Memory B cell (primary cell): ENCODE results near the gene SNX19.

Experiments
- ATAC-seq: fragments of 150-1000 bp; cut with Tn5 transposase; 2 replicates; pipeline ENCODE4 v1.10.0; 2021; ENCODE audit warnings: low read depth, mild to moderate bottlenecking, moderate library complexity
- DNase-seq, 2 donors: peaks; one replicate each; pipeline ENCODE4 v3.0.0; 2022; ENCODE audit warnings: low spot score in 2 of 2
- H3K27ac Mint-ChIP-seq: one replicate; pipeline ENCODE4 v1.8.0; 2022; ENCODE audit warnings: mild to moderate bottlenecking, moderate library complexity, mixed read lengths
- H3K27me3 Mint-ChIP-seq: one replicate; pipeline ENCODE4 v1.8.0; 2022; ENCODE audit warnings: mixed read lengths
- H3K36me3 Mint-ChIP-seq: one replicate; pipeline ENCODE4 v1.8.0; 2022; ENCODE audit warnings: mild to moderate bottlenecking, mixed read lengths
- H3K4me1 Mint-ChIP-seq: one replicate; pipeline ENCODE4 v1.8.0; 2022; ENCODE audit warnings: mixed read lengths
- H3K4me3 Mint-ChIP-seq: one replicate; pipeline ENCODE4 v1.8.0; 2022; ENCODE audit warnings: mild to moderate bottlenecking, moderate library complexity, mixed read lengths
- H3K9me3 Mint-ChIP-seq: one replicate; pipeline ENCODE4 v1.8.0; 2022; ENCODE audit warnings: mixed read lengths

The SNX19 gene

DNA sequence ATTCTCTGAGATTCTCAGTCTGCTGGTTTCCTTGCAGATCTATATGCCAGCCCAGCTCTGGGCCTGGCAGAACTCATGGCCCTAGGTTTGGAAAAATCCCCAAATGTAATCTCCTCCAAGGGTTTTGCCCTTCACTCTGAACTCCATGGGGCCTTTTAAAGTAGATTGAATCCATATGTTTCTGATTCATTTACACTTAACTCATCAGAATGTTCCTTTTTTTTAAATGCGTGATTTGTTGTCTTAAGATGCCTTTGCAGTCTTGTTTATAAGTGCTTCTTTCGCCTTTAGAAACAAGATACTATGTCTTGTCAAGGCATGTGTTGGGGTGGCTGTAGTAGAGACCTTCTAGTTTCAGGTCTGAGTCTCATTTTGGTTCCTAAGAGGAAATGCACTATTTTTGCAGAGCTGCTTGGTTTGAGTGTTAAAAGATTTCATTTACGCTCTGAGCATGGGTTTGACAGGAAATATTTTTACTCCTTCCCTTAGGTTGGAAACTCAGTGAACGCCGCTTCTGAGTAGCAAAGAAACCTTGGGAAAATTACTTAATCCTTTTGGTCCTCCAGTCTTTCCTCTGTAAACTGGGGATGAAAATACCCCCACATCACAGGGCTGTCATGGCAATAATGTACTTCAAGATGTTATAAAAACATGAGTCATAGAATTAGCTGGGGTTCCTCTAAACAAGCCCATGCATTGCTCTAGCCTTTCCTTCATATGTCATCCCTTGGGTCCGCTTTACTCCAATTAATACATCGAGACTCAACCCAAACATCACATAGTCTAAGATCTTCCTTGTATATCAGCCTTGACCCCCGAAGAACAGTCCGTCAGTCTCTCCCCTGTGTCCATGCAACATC is 83.5 kb downstream of the SNX19 start:
- Mint-ChIP-seq H3K27ac (no peak overlapping the region), H3K36me3 (peaks cover 2% of the 10 kb centered on the region), H3K4me3 (no peak overlapping the region), H3K9me3 (peaks cover 12% of the 10 kb centered on the region), H3K4me1 (no peaks in the 10 kb centered on the region), H3K27me3 (peaks cover 8% of the 10 kb centered on the region)
- DNase-seq: no peak
- no peak for ATAC-seq

DNA sequence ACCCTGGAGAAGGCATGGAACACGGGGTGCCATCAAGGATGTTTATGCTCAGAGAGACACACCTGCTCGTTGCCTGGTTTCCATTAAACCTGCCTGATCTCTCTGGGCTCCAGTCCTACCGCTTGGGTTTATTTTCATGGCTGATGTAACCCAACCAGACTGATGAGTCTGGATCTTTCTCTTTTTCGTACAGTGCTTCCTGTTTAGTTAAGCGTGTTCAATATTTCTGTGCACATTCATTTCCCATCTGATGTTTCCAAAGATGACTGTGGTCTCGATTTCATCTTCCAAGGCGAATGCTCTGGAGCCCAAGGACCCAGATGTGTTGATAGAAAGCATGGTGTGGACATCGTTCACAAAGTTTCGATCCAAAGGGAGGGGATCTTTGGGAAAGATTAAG is 84.3 kb downstream of the SNX19 start:
- peaks cover 6% of the 10 kb centered on the region for H3K9me3 Mint-ChIP-seq
- no peak for ATAC-seq
- DNase-seq: no peak
- no peak overlapping the region for H3K4me3 Mint-ChIP-seq
- no peak overlapping the region for H3K27ac Mint-ChIP-seq
- H3K4me1 Mint-ChIP-seq: no peaks in the 10 kb centered on the region
- H3K36me3 Mint-ChIP-seq: no peaks in the 10 kb centered on the region
- peaks cover 5% of the 10 kb centered on the region for H3K27me3 Mint-ChIP-seq

DNA sequence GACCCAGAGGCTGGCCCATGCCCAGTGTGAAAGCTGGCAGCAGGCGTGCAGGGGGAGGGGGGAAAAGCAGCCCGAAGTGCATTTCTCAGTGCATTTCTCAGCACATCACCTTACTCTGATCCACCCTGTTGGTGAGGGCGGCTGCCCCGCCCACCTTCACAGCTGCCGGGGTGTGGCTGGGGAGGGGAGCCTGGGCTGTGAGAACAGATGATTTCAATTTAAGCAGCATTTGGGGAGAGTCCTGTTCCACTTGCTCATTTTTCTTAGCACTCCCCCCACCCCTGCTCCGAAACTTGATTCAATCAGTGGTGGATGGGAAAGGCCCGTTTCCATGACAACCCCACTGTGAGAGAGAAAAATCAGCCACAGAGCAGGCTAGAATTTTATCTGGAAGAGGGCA is 84.8 kb downstream of the SNX19 start:
- no peaks in the 10 kb centered on the region for H3K4me1 Mint-ChIP-seq
- no peak for ATAC-seq
- DNase-seq: no peak
- peaks cover 4% of the 10 kb centered on the region for H3K27me3 Mint-ChIP-seq
- peaks cover 3% of the 10 kb centered on the region for H3K9me3 Mint-ChIP-seq
- no peaks in the 10 kb centered on the region for H3K36me3 Mint-ChIP-seq
- H3K27ac Mint-ChIP-seq: no peak overlapping the region
- no peak overlapping the region for H3K4me3 Mint-ChIP-seq

DNA sequence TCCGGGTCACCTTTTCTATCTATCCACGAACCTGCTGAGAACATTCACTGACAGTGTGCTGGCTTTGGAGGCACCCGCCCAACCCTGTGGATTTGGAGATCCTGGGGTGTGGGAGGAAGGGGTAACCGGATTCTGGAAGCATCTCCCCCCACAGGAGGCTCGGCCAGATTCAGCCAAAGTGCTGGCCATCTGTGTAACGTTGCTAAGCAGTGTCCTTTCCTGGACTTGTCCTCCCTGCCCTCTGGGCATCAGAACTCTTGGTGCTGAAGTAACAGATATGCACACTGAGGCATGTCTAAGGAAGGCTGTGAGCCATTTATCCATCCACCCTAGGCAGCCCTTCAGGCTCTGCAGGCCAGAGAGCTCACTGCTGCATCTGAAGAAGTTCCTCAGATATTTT is 85.7 kb downstream of the SNX19 start:
- H3K36me3 Mint-ChIP-seq: no peaks in the 10 kb centered on the region
- no peak overlapping the region for H3K4me3 Mint-ChIP-seq
- no peak for ATAC-seq
- no peaks in the 10 kb centered on the region for H3K4me1 Mint-ChIP-seq
- H3K27me3 Mint-ChIP-seq: peaks cover 7% of the 10 kb centered on the region
- no peaks in the 10 kb centered on the region for H3K9me3 Mint-ChIP-seq
- H3K27ac Mint-ChIP-seq: no peak overlapping the region
- DNase-seq: no peak

DNA sequence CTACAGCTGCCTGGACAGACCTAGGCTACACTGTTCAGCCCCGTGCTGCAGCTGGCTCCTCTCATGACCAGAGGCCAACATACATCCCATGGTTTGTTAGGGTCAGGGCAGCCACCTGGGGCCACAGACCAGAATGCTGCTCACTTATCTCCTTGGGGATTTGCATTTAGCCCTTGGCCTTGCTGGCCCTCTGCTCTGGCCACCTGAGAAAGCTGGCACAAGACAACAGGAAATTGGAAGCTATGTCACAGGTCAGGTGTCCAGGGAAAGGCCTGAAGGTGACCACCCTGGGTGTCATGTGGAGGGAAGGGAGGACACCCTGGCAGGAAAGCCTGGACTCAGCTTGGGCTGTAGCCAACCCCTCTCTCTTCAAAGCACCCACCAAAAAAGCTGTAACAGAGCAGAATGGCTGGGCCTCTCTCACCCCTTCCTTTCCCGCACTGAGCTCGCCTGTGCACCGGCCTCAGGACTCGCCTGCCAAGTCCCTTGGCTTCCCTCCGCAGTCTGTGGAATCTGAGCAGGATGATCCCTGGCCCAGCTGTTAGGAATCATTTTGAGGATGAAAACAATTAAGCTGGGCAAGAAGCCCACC is 86.3 kb downstream of the SNX19 start:
- H3K9me3 Mint-ChIP-seq: no peaks in the 10 kb centered on the region
- no peak overlapping the region for H3K4me3 Mint-ChIP-seq
- peaks cover 7% of the 10 kb centered on the region for H3K27me3 Mint-ChIP-seq
- no peaks in the 10 kb centered on the region for H3K4me1 Mint-ChIP-seq
- DNase-seq (no peak), ATAC-seq (no peak)
- H3K36me3 Mint-ChIP-seq: no peaks in the 10 kb centered on the region
- no peak overlapping the region for H3K27ac Mint-ChIP-seq

DNA sequence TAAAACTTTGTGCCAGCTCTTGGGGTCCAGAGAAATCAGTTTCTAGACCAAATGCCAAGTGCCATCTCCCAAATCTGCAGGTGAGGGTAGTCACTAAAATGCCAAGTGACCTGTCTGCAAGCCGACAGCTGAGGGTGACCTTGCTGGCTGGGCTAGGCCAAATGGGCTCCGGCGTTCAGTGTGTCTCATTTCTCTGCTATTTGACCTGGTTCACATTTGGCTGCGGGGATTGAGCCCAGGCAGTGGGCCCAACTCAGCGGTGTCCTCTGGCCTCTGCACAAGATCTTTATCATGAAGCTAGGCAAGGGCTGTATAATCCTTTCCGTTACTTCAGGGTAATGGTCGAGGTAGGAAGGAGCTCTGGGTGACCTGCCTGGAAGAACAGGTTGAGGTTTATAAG is 87.5 kb downstream of the SNX19 start:
- Mint-ChIP-seq H3K4me1 (no peaks in the 10 kb centered on the region), H3K4me3 (no peak overlapping the region), H3K27ac (no peak overlapping the region), H3K9me3 (no peaks in the 10 kb centered on the region), H3K36me3 (no peaks in the 10 kb centered on the region), H3K27me3 (peaks cover 10% of the 10 kb centered on the region)
- ATAC-seq (no peak), DNase-seq (no peak)

DNA sequence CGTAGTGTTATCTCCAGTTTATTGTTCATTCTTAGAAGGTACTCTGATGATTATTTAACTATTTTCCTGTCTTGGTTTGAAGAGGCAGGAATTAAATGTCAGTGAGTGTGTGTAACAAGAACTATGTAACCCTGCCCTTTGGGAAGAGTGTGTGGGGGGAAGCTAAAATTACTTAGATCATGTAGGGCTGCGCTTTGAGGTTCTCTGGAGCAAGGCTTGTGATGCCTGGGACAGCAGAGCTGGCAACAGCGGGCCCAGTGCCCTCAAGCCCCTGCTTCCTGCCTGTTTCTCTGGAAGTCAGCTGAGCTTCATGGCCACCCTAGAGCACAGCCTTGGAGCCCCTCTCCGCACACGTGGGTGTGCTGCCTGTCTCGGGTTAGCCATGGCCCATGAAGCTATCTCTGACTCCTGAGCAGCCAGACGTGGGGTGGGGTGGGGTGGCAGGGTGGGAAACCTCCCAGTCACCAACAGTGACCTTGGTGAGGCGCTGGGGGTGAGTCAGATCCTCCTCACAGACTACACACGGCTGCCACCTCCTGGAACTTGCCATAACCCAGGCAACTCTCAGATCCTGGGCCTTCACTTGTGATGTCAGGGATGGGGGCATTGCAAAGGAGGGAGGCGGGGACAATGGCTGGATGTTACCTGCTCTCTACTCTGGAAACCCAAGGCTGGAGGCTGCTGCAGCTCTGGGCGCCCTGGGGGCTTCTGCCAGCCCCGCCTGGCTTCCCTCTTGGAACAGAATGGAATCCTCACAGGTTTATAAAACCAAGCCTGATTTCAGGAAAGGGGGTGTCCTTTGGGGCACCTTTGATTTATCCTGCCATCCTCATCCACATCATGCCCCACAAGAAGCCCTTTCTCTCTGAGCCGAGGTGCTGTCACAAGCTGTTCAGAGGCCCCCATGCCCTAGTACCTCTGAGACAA is 88.6 kb downstream of the SNX19 start:
- Mint-ChIP-seq H3K27me3 (peaks cover 7% of the 10 kb centered on the region), H3K36me3 (no peaks in the 10 kb centered on the region), H3K4me3 (no peak overlapping the region), H3K4me1 (no peaks in the 10 kb centered on the region), H3K9me3 (no peaks in the 10 kb centered on the region), H3K27ac (no peak overlapping the region)
- DNase-seq: no peak
- no peak for ATAC-seq

DNA sequence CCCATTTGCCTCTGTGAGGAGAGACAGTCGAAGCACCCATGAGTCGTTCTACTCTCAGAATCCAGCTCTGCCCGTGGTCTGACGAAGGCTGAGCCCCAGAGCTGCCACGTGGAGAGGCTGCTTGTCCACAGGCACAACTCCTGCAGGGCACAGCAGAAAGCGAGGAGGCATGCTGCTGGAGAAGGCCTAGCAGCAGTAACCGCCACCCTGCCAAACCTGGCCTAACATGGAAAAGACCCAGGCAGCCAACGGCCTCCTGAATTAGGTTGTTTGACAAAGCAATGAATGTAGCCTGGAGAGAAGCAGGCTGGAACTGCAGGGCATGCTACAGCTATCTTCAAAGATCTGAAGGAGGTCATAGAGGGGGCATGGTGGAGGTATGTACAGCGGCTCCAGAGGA is 89.7 kb downstream of the SNX19 start:
- ATAC-seq (no peak), DNase-seq (no peak)
- Mint-ChIP-seq H3K27me3 (peaks cover 7% of the 10 kb centered on the region), H3K36me3 (no peaks in the 10 kb centered on the region), H3K4me1 (no peaks in the 10 kb centered on the region), H3K27ac (no peak overlapping the region), H3K4me3 (no peak overlapping the region), H3K9me3 (no peaks in the 10 kb centered on the region)

DNA sequence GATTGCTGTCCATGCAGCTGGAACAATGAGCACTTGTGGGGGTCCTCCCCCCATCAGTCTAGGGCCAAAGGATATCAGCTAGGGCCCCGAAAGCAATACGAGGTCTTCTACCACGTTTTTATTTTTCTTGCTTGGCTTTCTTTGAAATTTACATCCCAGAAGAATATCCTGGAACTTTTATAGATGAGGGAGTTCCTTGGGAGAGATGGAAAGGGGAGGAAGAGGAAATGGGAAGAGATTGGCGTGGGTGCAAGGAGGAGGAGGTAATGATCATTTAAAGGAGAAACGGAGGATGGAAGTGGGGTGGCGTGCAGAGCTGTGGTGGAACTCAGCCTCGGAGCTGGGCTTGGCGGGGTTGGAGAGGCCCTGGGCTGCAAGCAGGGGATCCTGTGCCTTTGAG is 90.3 kb downstream of the SNX19 start:
- H3K27me3 Mint-ChIP-seq: peaks cover 7% of the 10 kb centered on the region
- no peak for DNase-seq
- no peak overlapping the region for H3K27ac Mint-ChIP-seq

DNA sequence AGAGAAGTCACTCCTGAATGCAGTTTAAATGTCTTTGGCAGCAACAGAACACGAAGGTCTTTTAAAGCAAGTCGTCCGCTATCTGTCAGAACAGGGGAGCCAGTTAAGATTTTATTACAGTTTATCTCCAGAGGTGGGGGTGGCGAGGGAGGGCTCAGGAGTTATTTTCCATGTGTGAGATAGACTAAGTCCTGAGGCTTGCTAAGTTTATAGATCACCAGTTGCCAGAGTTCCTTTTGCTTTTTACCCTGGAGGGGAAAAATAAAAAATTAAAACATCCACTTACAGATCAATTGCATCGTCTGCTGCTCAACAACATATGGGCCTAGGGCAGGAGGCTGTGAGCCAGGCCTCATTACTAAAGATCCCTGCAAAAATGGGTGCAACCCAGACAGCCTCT is 90.7 kb downstream of the SNX19 start:
- H3K36me3 Mint-ChIP-seq: no peaks in the 10 kb centered on the region
- no peaks in the 10 kb centered on the region for H3K4me1 Mint-ChIP-seq
- H3K27ac Mint-ChIP-seq: no peak overlapping the region
- no peak overlapping the region for H3K4me3 Mint-ChIP-seq
- no peak for ATAC-seq
- H3K9me3 Mint-ChIP-seq: no peaks in the 10 kb centered on the region
- peaks cover 10% of the 10 kb centered on the region for H3K27me3 Mint-ChIP-seq
- no peak for DNase-seq

More for the DNA sequence above, 90.3 kb downstream of the SNX19 start:
- H3K9me3 Mint-ChIP-seq: no peaks in the 10 kb centered on the region
- H3K4me1 Mint-ChIP-seq: no peaks in the 10 kb centered on the region
- H3K36me3 Mint-ChIP-seq: no peaks in the 10 kb centered on the region
- H3K4me3 Mint-ChIP-seq: no peak overlapping the region
- no peak for ATAC-seq
